K562 (cell line): ENCODE measurements around the gene HIPK2. TPM values are rescaled to one million over a fixed set of nuclear protein-coding genes. Genes with fewer than 3 reads are reported as not detected.

Experiments
- CREM ChIP-seq: IDR thresholded peaks from 2 replicates; pipeline ENCODE4 v1.6.1; 2014; ENCODE audit warnings: antibody characterized with exemption, low read depth
- KDM1A ChIP-seq, 2 experiments: fragments of 450-650 bp; IDR thresholded peaks; 2 replicates each; pipeline ENCODE4 v1.6.1; 2016; ENCODE audit warnings: mild to moderate bottlenecking in 2 of 2
- MAZ ChIP-seq, 2 experiments: fragments of 450-650 bp in 1 of 2; sonication (generic) in 1 of 2; formaldehyde crosslinking; IDR thresholded peaks in 1 of 2; conservative IDR thresholded peaks in 1 of 2; 2 replicates each; pipeline versions ENCODE4 v1.4.0 to v1.5.0; 2020; ENCODE audit warnings: mild to moderate bottlenecking in 1 of 2, missing genetic modification reagents in 1 of 2
- NFE2 ChIP-seq: IDR thresholded peaks from 2 replicates; pipeline ENCODE4 v1.6.1; 2014; ENCODE audit warnings: antibody characterized with exemption, low read depth
- RNF2 ChIP-seq: sonication (generic); IDR thresholded peaks from 2 replicates; pipeline ENCODE4 v1.6.1; 2016
- TAL1 ChIP-seq: fragments of 450-650 bp; IDR thresholded peaks from 2 replicates; pipeline ENCODE4 v1.6.1; 2016; ENCODE audit warnings: mild to moderate bottlenecking
- TRIM28 ChIP-seq: fragments of 450-650 bp; IDR thresholded peaks from 2 replicates; pipeline ENCODE4 v1.6.1; 2017
- TSHZ1 ChIP-seq: fragments of 250-450 bp; sonication (Bioruptor Pico); IDR thresholded peaks from 2 replicates; pipeline ENCODE4 v1.4.0; 2020; ENCODE audit warnings: mild to moderate bottlenecking, moderate library complexity
- ZBTB7A ChIP-seq: IDR thresholded peaks from 2 replicates; pipeline ENCODE4 v1.6.1; 2011; ENCODE audit warnings: low read depth, mild to moderate bottlenecking, low read length, moderate library complexity, borderline replicate concordance; ENCODE audit not compliant: control insufficient read depth
- ZNF282 ChIP-seq: sonication (generic); formaldehyde crosslinking; IDR thresholded peaks from 2 replicates; pipeline ENCODE4 v1.8.1; 2023; ENCODE audit warnings: missing genetic modification reagents
- ZNF512 ChIP-seq: IDR thresholded peaks from 2 replicates; pipeline ENCODE4 v1.6.1; 2016; ENCODE audit warnings: missing genetic modification characterization, missing compliant biosample characterization
- ZNF583 ChIP-seq: fragments of 250-450 bp; sonication (Bioruptor Pico); IDR thresholded peaks from 2 replicates; pipeline ENCODE4 v1.4.0; 2020
- ZNF586 ChIP-seq: fragments of 450-650 bp; formaldehyde crosslinking; conservative IDR thresholded peaks from 2 replicates; pipeline ENCODE4 v1.4.0; 2020; ENCODE audit warnings: mild to moderate bottlenecking, moderate library complexity
- ZSCAN29 ChIP-seq: fragments of 450-650 bp; IDR thresholded peaks from 2 replicates; pipeline ENCODE4 v1.6.1; 2017
- polyA plus RNA-seq, 8 experiments: library from polyadenylated mRNA; depleted of rRNA in 4 of 8; stranded (reverse) in 5 of 8; unstranded in 3 of 8; fragments of >200 nt; fragmentation: Nextera tagmentation in 2 of 8; fragmentation: Illumina TruSeq in 1 of 8; extraction: Ambion mirVana in 2 of 8; extraction: Trizol in 1 of 8; gene quantifications; 2 replicates each; pipeline versions ENCODE4 v1.2.1 to v1.2.3, GENCODE V29; 2011 to 2014; ENCODE audit warnings: inconsistent platforms in 1 of 8, missing spikeins in 1 of 8
- total RNA-seq, 7 experiments: library from RNA; depleted of rRNA in 6 of 7; stranded (reverse); fragments of >200 nt in 6 of 7; fragmentation: Illumina TruSeq in 2 of 7; extraction: Trizol in 2 of 7; gene quantifications; 2 replicates each; pipeline versions ENCODE4 v1.2.1 to v1.2.3, GENCODE V29; 2011 to 2021; ENCODE audit warnings: low replicate concordance in 1 of 7
- TF ChIP-seq, protein P1 (sequence below), 3 experiments: fragments of 200-800 bp in 1 of 3; fragments of 250-450 bp in 1 of 3; fragments of 450-650 bp in 1 of 3; sonication (Bioruptor Pico) in 1 of 3; sonication (Bioruptor generic) in 1 of 3; formaldehyde crosslinking in 1 of 3; IDR thresholded peaks; 2 replicates each; pipeline versions ENCODE4 v1.6.1 to v1.8.0; 2016 to 2022; ENCODE audit warnings: mild to moderate bottlenecking in 2 of 3, missing genetic modification characterization in 2 of 3, missing compliant biosample characterization in 1 of 3, moderate library complexity in 1 of 3
- TF ChIP-seq, protein P2 (sequence below): fragments of 250-450 bp; sonication (Bioruptor Pico); IDR thresholded peaks from 2 replicates; pipeline ENCODE4 v1.5.0; 2021; ENCODE audit warnings: mild to moderate bottlenecking, moderate library complexity

HIPK2 gene
- total and polyA plus RNA-seq, 9 of the 15 experiments (the other 6 are each of a cell fraction or from before 2014, with no cell fraction given) = 0.69 to 19.8 (median 5.1) TPM

GRCh38 chr7:139777133-139777891 lies 486 bp downstream of the HIPK2 start (continued):
- TF ChIP-seq, protein P1, sequence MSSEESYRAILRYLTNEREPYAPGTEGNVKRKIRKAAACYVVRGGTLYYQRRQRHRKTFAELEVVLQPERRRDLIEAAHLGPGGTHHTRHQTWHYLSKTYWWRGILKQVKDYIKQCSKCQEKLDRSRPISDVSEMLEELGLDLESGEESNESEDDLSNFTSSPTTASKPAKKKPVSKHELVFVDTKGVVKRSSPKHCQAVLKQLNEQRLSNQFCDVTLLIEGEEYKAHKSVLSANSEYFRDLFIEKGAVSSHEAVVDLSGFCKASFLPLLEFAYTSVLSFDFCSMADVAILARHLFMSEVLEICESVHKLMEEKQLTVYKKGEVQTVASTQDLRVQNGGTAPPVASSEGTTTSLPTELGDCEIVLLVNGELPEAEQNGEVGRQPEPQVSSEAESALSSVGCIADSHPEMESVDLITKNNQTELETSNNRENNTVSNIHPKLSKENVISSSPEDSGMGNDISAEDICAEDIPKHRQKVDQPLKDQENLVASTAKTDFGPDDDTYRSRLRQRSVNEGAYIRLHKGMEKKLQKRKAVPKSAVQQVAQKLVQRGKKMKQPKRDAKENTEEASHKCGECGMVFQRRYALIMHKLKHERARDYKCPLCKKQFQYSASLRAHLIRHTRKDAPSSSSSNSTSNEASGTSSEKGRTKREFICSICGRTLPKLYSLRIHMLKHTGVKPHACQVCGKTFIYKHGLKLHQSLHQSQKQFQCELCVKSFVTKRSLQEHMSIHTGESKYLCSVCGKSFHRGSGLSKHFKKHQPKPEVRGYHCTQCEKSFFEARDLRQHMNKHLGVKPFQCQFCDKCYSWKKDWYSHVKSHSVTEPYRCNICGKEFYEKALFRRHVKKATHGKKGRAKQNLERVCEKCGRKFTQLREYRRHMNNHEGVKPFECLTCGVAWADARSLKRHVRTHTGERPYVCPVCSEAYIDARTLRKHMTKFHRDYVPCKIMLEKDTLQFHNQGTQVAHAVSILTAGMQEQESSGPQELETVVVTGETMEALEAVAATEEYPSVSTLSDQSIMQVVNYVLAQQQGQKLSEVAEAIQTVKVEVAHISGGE (CRISPR knock-in tag; IDR thresholded peaks at IDR 0.05) = peak in 1 of 3 experiments; percentile 23; a peak in 1 of 6 replicates
- TF ChIP-seq ZNF583 (CRISPR knock-in tag) (no peak), ZSCAN29 (no peak), ZNF586 (no peak), ZBTB7A (peak; percentile 81), KDM1A (IDR thresholded peaks at IDR 0.05) (no peak), TSHZ1 (CRISPR knock-in tag) (no peak), NFE2 (peak; percentile 21; the same call in 1 of the 2 replicates), TRIM28 (no peak), TAL1 (no peak), RNF2 (no peak), MAZ (CRISPR knock-in tag; conservative IDR thresholded peaks at IDR 0.05 in 1 of 2, IDR thresholded peaks at IDR 0.05 in 1 of 2) (peak in 1 of 2 experiments; percentile 6; a peak in 1 of 4 replicates), ZNF512 (0 out of 2 replicates have a peak, but pooled peaks have one; percentile 15), ZNF282 (CRISPR knock-in tag) (no peak), CREM (no peak)
- TF ChIP-seq, protein P2, sequence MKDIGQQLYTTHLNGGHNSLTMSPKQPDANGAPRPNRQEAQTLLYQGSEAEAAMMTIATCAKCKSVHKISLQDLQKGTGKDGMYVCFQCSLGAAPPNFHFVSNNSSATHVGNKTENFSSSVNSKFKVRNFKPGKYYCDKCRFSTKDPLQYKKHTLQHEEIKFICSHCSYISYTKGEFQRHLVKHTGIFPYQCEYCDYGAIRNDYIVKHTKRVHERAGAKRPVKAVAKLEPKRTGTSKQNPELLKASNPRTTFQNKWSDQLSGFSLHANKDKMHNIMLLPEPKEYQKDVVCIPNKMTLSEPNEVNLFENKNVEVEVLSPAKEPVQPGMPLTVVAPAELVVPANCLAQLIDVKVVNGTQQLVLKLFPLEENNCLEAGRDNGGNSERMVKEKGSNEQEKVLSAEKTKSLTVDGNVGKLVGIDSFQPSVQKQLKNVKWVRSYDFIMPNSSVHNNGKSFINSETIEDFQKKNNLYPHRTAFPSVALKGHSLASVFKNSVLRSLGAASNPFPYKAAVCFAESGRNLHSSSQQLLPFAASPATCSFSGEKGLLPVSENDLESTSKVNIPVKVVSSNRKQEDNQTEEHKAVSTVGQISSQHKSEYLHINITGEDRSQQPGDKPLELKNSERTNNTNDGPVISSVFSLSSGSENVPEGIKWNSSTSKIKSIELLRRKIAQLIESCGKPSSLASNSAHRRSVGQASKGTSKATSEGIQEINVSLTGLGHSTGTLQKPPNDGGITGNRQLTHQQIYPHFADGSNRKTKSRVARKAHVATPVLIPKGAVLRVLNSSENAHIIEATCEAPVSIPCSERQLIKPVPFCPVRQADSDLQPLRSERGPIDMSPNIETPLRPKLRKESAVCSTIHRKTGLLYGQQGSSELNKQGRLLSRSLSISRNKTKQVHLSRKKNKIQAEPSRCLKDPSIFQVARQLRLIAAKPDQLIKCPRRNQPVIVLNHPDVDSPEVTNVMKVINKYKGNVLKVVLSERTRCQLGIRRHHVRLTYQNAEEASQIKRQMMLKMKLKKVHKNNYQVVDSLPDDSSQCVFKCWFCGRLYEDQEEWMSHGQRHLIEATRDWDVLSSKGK (CRISPR knock-in tag) = no peak
